Mucosa of rectum (tissue), 2 donors: Measurements from ENCODE around the gene GDPD4.

Experiments
- H3K27ac ChIP-seq, 2 donors: one replicate each; pipeline ENCODE4 v1.7.0; 2013; ENCODE audit warnings: inconsistent platforms in 2 of 2, low read depth in 2 of 2, low read length in 2 of 2
- H3K27me3 ChIP-seq, 2 donors: one replicate each; pipeline ENCODE4 v1.7.0; 2013; ENCODE audit warnings: low read length in 2 of 2; ENCODE audit not compliant: control insufficient read depth in 2 of 2, insufficient read depth in 2 of 2
- H3K36me3 ChIP-seq, 2 donors: one replicate each; pipeline ENCODE4 v1.7.0; 2013; ENCODE audit warnings: low read length in 2 of 2; ENCODE audit not compliant: control insufficient read depth in 2 of 2, insufficient read depth in 2 of 2
- H3K4me1 ChIP-seq, 2 donors: one replicate each; pipeline ENCODE4 v1.7.0; 2013; ENCODE audit warnings: low read length in 2 of 2, mild to moderate bottlenecking in 1 of 2; ENCODE audit not compliant: control insufficient read depth in 2 of 2, insufficient read depth in 2 of 2
- H3K4me3 ChIP-seq, 2 donors: one replicate each; pipeline ENCODE4 v1.7.0; 2013; ENCODE audit warnings: low read length in 2 of 2
- H3K9ac ChIP-seq, 2 donors: one replicate each; pipeline ENCODE4 v1.7.0; 2013; ENCODE audit warnings: low read length in 2 of 2, low read depth in 1 of 2, mild to moderate bottlenecking in 1 of 2
- H3K9me3 ChIP-seq, 2 donors: one replicate each; pipeline ENCODE4 v1.7.0; 2013; ENCODE audit warnings: low read length in 2 of 2; ENCODE audit not compliant: control insufficient read depth in 2 of 2
- donor health status: healthy.
- donor health status: Normal muscosa, but diverticular disease.

Gene GDPD4

DNA sequence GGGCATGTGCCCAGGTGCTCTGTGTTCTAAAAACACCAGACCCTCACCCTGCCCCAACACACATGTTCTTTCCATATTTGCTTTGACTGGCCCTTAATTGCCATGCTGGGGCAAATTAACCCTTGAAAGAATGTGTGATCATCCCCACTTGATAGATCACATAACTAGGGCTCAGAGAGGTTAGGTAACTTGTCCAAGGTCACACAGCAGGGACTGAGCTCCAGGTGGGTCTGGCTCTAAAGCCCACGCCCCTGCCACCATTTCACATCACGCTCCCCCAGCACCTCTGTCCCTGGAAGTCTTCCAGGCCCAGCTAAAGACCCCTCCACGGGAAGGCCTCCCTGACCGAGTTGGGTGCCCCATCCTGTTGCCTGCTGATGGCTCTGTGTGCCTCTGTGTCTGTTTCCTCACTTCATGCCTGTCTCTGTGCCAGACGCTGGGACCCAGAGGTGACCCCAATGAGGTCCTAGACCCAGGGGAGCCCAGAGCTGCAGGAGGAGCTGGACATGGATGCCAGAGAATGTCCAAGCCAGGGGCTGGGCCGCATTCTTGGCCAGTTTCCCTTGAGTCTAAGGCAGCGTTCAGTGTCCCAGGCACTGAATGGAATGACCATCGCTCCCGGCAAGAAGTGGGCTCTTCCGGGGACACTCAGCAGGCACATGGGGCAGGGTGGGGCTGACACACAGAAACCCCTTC lies 93.7 kb downstream of the GDPD4 start:
- no peaks in the 10 kb centered on the region for H3K4me1 ChIP-seq
- H3K27ac ChIP-seq, result no peak overlapping the region
- H3K36me3 ChIP-seq, result no peaks in the 10 kb centered on the region
- H3K4me3 ChIP-seq, result no peak overlapping the region
- H3K9me3 ChIP-seq, result no peaks in the 10 kb centered on the region
- no peak overlapping the region for H3K9ac ChIP-seq
- H3K27me3 ChIP-seq, result no peaks in the 10 kb centered on the region

DNA sequence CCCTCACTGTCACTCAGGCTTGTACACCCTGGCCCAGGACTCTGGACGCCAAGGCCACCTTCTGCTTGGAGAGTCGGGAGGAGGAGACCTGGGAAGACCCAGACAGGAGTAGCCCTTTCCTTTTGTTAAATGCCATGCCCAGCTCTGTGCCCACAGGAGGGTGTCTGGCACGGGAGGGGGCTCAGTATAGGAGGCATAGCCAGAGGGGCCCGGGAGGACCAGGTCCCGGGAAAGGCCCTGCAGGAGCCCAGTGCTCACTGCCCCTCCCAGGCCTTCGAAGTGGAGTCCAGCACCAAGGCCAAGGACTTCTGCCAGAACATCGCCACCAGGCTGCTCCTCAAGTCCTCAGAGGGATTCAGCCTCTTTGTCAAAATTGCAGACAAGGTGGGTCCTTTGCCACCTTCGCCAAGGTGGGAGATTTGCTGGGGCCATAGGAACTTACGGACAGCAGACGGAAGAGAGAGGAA lies 94.4 kb downstream of the GDPD4 start:
- no peaks in the 10 kb centered on the region for H3K27me3 ChIP-seq
- no peak overlapping the region for H3K4me3 ChIP-seq
- no peaks in the 10 kb centered on the region for H3K4me1 ChIP-seq
- H3K9ac ChIP-seq, result no peak overlapping the region
- no peaks in the 10 kb centered on the region for H3K9me3 ChIP-seq
- H3K36me3 ChIP-seq, result no peaks in the 10 kb centered on the region
- no peak overlapping the region for H3K27ac ChIP-seq

DNA sequence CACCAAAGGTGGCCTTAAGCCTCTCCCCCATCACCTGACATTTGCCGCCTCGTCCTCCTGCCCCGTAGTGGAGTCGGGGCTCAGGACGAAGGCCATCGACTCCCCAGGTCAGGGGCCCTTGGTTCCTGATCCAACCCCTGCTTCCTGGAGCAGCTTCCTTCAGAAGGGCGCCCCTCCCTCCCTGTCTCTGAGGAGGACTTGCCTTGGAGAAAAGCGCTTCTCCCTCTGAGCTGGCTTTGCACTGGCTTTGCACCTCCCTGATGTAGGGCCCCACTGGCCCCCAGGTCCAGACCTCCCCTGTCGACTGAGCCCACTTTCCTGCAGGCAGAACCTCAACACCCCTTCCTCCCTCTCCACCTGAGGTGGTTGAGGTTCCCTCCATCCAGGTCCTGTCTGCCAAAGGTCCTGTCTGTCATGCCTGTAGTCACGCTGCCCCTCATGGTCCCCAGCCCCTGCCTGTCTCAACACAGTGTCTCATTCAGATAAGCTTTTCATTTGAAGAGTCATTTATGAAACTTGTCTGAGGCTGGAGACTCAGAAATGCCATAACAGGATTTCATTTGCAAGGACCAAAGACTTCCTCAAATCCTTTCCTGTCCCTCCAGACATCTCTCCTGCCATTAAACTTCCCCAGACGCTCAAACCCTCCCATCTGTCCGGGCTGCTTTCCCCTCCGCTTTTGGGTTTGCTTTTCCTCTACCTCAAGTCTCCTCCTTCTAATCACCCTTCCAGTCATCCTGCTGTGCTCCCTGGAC lies 95.0 kb downstream of the GDPD4 start:
- H3K9me3 ChIP-seq, result no peaks in the 10 kb centered on the region
- no peaks in the 10 kb centered on the region for H3K27me3 ChIP-seq
- H3K27ac ChIP-seq, result no peak overlapping the region
- H3K4me3 ChIP-seq, result no peak overlapping the region
- no peak overlapping the region for H3K9ac ChIP-seq
- H3K36me3 ChIP-seq, result no peaks in the 10 kb centered on the region
- H3K4me1 ChIP-seq, result no peaks in the 10 kb centered on the region

DNA sequence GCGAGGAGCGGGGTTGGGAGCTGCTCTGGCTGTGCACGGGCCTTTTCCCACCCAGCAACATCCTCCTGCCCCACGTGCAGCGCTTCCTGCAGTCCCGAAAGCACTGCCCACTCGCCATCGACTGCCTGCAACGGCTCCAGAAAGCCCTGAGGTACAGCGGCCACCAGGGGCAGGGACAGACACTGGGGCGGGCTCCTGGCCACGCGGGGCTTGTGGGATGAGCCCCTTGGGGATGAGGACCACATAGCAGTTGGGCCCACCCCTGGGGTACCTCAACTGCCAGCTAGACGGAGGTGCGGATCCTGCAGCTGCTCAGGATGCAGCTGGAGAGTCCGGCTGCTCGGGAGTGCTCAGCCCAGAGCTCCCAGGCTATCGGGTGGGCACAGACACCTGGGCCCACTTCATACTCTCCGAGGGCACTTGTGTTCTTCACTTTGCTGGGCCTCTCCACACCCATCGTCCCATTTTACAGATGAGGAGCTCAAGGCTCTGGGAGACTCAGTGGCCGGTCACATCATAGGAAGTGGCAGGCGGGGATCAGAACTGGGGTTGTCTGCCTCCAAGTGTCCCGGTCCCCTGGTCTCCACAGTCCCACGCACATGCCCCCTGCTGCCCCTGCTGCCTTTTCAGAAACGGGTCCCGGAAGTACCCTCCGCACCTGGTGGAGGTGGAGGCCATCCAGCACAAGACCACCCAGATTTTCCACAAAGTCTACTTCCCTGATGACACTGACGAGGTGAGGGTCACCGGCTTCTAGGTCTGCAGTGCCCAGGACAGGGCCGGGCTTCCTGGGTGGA lies 95.8 kb downstream of the GDPD4 start:
- Histone ChIP-seq H3K4me1 (no peaks in the 10 kb centered on the region), H3K27ac (no peak overlapping the region), H3K4me3 (no peak overlapping the region)

DNA sequence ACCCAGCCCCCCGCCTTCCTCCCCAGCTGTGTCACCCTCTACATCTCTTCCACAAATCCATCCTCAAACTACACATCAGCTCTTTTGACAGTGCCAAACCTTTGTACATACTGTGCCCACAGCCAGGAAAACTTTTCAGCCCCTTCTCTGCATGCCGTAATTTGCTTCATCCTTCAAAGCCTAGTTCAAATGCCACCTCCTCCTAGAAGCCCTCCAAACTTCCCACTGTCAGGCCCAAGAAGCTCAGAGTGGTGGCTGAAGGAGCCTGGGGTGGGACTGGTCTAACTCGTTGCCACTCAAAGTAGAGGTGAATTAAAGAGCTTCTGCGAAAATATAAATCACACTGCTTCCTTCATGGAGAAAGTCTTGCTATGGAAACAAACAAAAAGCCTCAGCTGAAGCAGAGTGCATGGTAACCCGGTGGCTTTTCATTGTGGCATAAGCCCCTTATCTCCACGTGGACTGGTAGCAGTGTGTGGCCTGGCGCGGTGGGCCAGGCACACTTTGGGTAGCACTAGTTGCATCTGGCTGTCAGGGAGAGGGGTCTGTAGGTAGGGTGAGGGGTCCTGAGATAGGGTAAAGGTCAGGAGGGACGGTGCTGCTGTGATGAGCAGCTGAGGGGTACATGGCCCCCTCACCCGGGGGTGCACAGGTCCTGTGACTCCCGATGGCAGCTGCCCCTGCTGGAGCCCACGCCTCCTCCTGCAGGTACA lies 96.6 kb downstream of the GDPD4 start:
- H3K9me3 ChIP-seq, result no peaks in the 10 kb centered on the region
- H3K36me3 ChIP-seq, result no peaks in the 10 kb centered on the region
- no peak overlapping the region for H3K27ac ChIP-seq
- H3K4me3 ChIP-seq, result no peak overlapping the region
- no peaks in the 10 kb centered on the region for H3K27me3 ChIP-seq
- no peaks in the 10 kb centered on the region for H3K4me1 ChIP-seq
- H3K9ac ChIP-seq, result no peak overlapping the region

More for the DNA sequence above, 95.8 kb downstream of the GDPD4 start:
- no peaks in the 10 kb centered on the region for H3K36me3 ChIP-seq
- no peaks in the 10 kb centered on the region for H3K27me3 ChIP-seq
- no peak overlapping the region for H3K9ac ChIP-seq
- no peaks in the 10 kb centered on the region for H3K9me3 ChIP-seq

DNA sequence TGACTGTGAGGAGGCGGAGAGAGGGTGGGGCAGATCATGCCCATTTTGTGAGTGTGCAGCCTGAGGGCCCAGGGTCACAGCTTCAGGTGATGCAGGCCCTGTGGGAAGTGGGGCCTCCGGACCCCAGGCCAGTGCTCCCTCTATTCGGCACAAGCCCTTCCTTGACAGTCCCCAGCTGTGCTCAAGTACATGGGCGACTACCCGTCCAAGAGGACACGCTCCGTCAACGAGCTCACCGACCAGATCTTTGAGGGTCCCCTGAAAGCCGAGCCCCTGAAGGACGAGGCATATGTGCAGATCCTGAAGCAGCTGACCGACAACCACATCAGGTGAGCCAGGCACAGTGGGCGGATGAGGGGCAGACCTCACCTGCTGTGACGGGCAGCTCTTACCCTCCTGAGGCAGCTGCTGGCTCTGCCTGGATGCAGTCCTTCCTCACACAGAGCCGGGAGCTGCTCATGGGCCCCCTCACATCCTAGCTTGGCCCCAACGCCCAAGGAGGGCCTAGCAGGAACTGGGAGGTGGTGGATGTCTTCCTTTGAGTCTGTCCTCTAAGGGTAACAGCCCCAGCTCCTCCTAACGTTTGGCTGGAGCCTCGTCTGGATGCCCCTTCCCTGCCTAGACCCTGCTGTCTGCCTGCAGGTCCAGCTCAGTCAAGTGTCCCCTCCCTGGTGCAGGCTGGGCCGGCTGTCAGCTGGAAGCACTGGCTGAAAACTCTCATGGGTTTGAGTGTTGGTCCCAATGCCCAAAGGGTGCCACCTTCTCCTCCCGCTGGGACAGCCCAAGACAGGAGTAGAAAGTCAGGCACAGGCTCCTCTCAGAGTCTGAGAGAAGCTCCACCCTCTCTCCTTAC lies 97.4 kb downstream of the GDPD4 start:
- Histone ChIP-seq H3K4me3 (no peak overlapping the region), H3K4me1 (no peaks in the 10 kb centered on the region), H3K27me3 (no peaks in the 10 kb centered on the region), H3K27ac (no peak overlapping the region), H3K9ac (no peak overlapping the region), H3K9me3 (no peaks in the 10 kb centered on the region), H3K36me3 (no peaks in the 10 kb centered on the region)

DNA sequence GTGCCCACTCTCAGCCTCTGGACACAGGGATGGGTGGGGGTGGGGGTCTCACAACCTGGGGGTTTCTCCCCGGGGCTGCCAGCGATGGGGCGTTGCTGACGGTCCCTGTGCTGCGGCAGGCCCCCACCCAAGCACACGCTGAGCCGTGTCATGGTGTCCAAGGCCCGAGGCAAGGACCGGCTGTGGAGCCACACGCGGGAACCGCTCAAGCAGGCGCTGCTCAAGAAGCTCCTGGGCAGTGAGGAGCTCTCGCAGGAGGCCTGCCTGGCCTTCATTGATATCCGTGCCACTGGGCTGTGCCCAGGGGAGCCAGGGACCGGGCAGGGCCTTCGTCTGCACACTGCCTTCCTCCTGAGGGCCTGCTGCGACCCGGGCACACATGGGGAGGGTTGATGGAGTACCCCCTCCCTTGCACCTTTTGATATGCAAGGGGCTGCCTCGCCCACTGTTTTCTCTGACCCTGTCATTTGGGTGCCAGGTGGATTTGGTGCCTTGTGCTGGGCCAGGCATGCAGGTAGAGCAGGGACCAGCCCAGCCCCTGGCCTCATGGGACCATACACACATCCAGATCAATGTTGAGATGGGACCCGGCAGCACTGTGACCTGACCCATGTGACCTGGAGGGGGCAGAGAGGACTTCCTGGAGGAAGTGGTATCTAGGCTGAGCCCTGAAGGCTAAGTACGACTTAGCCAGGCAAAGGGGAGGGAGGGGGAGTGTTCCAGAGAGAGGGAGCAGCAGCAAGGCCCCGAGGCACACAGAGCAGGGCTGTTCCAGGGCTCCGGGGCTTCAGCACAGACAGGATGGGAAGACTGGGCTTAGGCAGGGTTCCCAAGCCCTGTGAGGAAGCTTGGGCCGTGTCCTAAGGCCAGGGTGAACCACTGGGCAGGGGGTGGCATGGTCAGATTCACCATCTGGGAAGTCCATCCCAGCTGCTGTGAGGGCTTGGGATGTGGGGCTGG lies 98.3 kb downstream of the GDPD4 start:
- Histone ChIP-seq H3K27ac (no peak overlapping the region), H3K4me1 (no peaks in the 10 kb centered on the region), H3K27me3 (no peaks in the 10 kb centered on the region), H3K9me3 (no peaks in the 10 kb centered on the region), H3K36me3 (no peaks in the 10 kb centered on the region), H3K9ac (no peak overlapping the region), H3K4me3 (no peak overlapping the region)

DNA sequence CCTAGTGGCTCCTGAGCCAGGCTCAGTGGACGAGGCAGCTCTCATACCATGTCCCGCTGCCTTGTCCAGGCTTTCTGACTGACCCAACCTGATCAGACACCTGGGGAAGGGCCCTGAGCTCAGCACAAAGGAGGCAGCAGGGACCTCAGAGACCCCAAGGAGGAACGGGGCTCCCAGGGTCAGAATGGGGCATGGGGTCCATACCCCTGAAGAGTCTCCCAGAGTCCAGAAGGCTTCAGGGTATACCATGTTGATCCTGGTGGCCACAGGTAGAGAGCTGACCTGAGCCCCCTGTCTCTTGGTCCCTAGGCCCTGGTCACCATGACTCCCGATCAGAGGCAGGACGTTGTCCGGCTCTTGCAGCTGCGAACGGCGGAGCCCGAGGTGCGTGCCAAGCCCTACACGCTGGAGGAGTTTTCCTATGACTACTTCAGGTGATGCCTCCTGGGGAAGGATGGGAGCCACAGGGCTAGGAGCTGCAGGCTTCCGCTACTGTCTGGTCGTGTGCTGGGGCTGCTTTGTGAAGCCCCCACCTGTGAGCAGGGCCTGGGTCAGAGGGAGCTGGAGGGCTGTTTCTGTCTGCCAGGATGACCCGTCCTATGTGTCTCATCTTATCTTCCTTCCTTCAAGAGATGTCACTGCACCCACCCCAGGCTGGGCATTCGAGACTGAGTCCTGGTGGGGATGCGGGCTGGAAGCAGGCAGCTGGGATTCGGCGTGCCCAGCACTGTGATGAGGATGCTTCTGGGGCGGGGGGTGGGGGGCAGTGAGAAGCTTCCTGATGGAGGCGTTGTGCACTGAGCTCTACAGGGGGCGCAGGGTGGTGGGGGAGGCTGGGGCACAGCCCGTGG lies 99.3 kb downstream of the GDPD4 start:
- no peaks in the 10 kb centered on the region for H3K27me3 ChIP-seq
- H3K9ac ChIP-seq, result no peak overlapping the region
- no peaks in the 10 kb centered on the region for H3K9me3 ChIP-seq
- no peak overlapping the region for H3K4me3 ChIP-seq
- H3K27ac ChIP-seq, result no peak overlapping the region
- H3K4me1 ChIP-seq, result no peaks in the 10 kb centered on the region
- no peaks in the 10 kb centered on the region for H3K36me3 ChIP-seq
